Measurements from ENCODE around the gene FGD3.

DNA sequence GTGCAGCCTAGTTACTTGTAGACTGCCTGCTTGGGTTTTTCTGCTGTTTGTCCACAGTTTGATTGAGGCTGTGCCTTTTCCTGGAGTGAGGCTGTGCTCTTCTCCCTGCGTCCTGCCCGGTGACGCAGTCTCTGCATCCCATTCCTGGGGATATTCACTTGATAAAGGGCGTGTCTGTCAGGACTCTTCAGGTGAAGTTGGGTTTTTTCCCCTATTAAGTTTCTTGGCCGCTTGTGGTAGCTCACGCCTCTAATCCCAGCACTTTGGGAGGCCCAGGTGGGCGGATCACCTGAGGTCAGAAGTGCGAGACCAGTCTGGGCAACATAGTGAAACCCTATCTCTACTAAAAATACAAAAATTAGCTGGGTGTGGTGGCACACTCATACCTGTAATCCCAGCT is 61.1 kb downstream of the FGD3 start:
- TF ChIP-seq, protein P1, sequence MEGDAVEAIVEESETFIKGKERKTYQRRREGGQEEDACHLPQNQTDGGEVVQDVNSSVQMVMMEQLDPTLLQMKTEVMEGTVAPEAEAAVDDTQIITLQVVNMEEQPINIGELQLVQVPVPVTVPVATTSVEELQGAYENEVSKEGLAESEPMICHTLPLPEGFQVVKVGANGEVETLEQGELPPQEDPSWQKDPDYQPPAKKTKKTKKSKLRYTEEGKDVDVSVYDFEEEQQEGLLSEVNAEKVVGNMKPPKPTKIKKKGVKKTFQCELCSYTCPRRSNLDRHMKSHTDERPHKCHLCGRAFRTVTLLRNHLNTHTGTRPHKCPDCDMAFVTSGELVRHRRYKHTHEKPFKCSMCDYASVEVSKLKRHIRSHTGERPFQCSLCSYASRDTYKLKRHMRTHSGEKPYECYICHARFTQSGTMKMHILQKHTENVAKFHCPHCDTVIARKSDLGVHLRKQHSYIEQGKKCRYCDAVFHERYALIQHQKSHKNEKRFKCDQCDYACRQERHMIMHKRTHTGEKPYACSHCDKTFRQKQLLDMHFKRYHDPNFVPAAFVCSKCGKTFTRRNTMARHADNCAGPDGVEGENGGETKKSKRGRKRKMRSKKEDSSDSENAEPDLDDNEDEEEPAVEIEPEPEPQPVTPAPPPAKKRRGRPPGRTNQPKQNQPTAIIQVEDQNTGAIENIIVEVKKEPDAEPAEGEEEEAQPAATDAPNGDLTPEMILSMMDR (IDR thresholded peaks at IDR 0.05; ENCODE audit: control extremely low read depth in 1 of 3, insufficient read depth in 1 of 3, low read depth in 1 of 3, low read length in 3 of 3) = no peak
- no peak for TF ChIP-seq SUZ12 (IDR thresholded peaks at IDR 0.05; ENCODE audit: low read length)
- TF ChIP-seq RFX5 (IDR thresholded peaks at IDR 0.05; ENCODE audit: borderline replicate concordance, low read depth, low read length) = no peak
- TF ChIP-seq POLR2A (IDR thresholded peaks at IDR 0.05; ENCODE audit: control extremely low read depth in 1 of 2, low read depth in 2 of 2, low read length in 2 of 2) = no peak
- no peak for TF ChIP-seq TAF1 (IDR thresholded peaks at IDR 0.05; ENCODE audit: low read depth, low read length)

Measured in H1 (cell line).